OCI-LY3 (cell line): Measurements from ENCODE around the gene KRTAP10-2.

Experiments used
- H2AFZ ChIP-seq: fragments of 200-600, 300-600 bp; shearing (Covaris generic); 2 replicates; pipeline ENCODE4 v1.6.0; 2014; ENCODE audit warnings: antibody characterized with exemption, low read depth, low read length
- H3K27ac ChIP-seq: fragments of 200-600, 300-600 bp; sonication (generic); 2 replicates; pipeline ENCODE4 v1.5.1; 2014; ENCODE audit warnings: mild to moderate bottlenecking, low read length, moderate library complexity, mixed read lengths
- H3K27me3 ChIP-seq: fragments of 200-600, 300-600 bp; sonication (generic); 2 replicates; pipeline ENCODE4 v1.6.1; 2014; ENCODE audit warnings: low read depth, low read length, mixed read lengths
- H3K36me3 ChIP-seq: fragments of 200-600, 300-600 bp; sonication (generic); replicated peaks from 2 replicates; pipeline ENCODE3; 2014; ENCODE audit warnings: low read depth, low read length, mixed read lengths
- H3K4me1 ChIP-seq: fragments of 300-600, 200-600 bp; sonication (generic); 2 replicates; pipeline ENCODE4 v1.6.1; 2014; ENCODE audit warnings: low read length, mixed read lengths
- H3K4me2 ChIP-seq: fragments of 200-600, 300-600 bp; sonication (generic); 2 replicates; pipeline ENCODE4 v1.6.1; 2014; ENCODE audit warnings: low read length, mixed read lengths
- H3K4me3 ChIP-seq: fragments of 300-600, 200-600 bp; sonication (generic); 2 replicates; pipeline ENCODE4 v1.5.1; 2014; ENCODE audit warnings: antibody characterized with exemption, mild to moderate bottlenecking, low read length, moderate library complexity
- H3K79me2 ChIP-seq: fragments of 300-600, 200-600 bp; shearing (Covaris generic); 2 replicates; pipeline ENCODE4 v1.6.1; 2014; ENCODE audit warnings: mild to moderate bottlenecking, low read length, mixed read lengths
- H3K9ac ChIP-seq: fragments of 300-600, 200-600 bp; shearing (Covaris generic); 2 replicates; pipeline ENCODE4 v1.6.0; 2014; ENCODE audit warnings: mild to moderate bottlenecking, low read length, moderate library complexity
- H3K9me3 ChIP-seq: fragments of 200-600, 300-600 bp; shearing (Covaris generic); 2 replicates; pipeline ENCODE4 v1.6.1; 2014; ENCODE audit warnings: low read length, mixed read lengths; ENCODE audit not compliant: insufficient read depth
- H4K20me1 ChIP-seq: fragments of 200-600, 300-600 bp; sonication (generic); 2 replicates; pipeline ENCODE4 v1.6.1; 2016; ENCODE audit warnings: low read length, mixed read lengths; ENCODE audit not compliant: insufficient read depth
- EZH2phosphoT487 ChIP-seq: fragments of 200-600 bp; shearing (Covaris generic); IDR thresholded peaks from 2 replicates; pipeline ENCODE4 v1.6.1; 2018; ENCODE audit warnings: antibody characterized with exemption, mixed run types, low read depth
- TF ChIP-seq, protein P1 (sequence below): fragments of 200-600, 300-600 bp; sonication (generic); IDR thresholded peaks from 2 replicates; pipeline ENCODE4 v1.5.1; 2014; ENCODE audit warnings: antibody characterized with exemption, low read length, low read depth

KRTAP10-2 gene

GRCh38 chr21:44517175-44517899, 34.0 kb downstream of the KRTAP10-2 start:
- no peaks in the 10 kb centered on the region for H4K20me1 ChIP-seq
- H3K27ac ChIP-seq: no peak overlapping the region
- no peaks in the 10 kb centered on the region for H3K9me3 ChIP-seq
- TF ChIP-seq, protein P1, sequence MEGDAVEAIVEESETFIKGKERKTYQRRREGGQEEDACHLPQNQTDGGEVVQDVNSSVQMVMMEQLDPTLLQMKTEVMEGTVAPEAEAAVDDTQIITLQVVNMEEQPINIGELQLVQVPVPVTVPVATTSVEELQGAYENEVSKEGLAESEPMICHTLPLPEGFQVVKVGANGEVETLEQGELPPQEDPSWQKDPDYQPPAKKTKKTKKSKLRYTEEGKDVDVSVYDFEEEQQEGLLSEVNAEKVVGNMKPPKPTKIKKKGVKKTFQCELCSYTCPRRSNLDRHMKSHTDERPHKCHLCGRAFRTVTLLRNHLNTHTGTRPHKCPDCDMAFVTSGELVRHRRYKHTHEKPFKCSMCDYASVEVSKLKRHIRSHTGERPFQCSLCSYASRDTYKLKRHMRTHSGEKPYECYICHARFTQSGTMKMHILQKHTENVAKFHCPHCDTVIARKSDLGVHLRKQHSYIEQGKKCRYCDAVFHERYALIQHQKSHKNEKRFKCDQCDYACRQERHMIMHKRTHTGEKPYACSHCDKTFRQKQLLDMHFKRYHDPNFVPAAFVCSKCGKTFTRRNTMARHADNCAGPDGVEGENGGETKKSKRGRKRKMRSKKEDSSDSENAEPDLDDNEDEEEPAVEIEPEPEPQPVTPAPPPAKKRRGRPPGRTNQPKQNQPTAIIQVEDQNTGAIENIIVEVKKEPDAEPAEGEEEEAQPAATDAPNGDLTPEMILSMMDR: no peak
- TF ChIP-seq EZH2phosphoT487: no peak
- no peak overlapping the region for H3K4me3 ChIP-seq
- no peak overlapping the region for H3K9ac ChIP-seq
- H3K36me3 ChIP-seq: no peaks in the 10 kb centered on the region
- no peaks in the 10 kb centered on the region for H3K79me2 ChIP-seq
- H3K27me3 ChIP-seq: no peaks in the 10 kb centered on the region; the same call in 1 of the 2 replicates
- no peak overlapping the region for H3K4me2 ChIP-seq
- H2AFZ ChIP-seq: no peak overlapping the region
- H3K4me1 ChIP-seq: no peaks in the 10 kb centered on the region

GRCh38 chr21:44516828-44517174, 34.5 kb downstream of the KRTAP10-2 start:
- H2AFZ ChIP-seq: no peak overlapping the region
- H3K36me3 ChIP-seq: no peaks in the 10 kb centered on the region
- TF ChIP-seq EZH2phosphoT487: no peak
- TF ChIP-seq, protein P1: no peak
- no peaks in the 10 kb centered on the region for H3K79me2 ChIP-seq
- no peak overlapping the region for H3K27ac ChIP-seq
- H4K20me1 ChIP-seq: no peaks in the 10 kb centered on the region
- H3K4me2 ChIP-seq: no peak overlapping the region
- no peak overlapping the region for H3K4me3 ChIP-seq
- H3K9me3 ChIP-seq: no peaks in the 10 kb centered on the region
- no peaks in the 10 kb centered on the region for H3K4me1 ChIP-seq
- no peaks in the 10 kb centered on the region; the same call in 1 of the 2 replicates for H3K27me3 ChIP-seq
- H3K9ac ChIP-seq: no peak overlapping the region

DNA sequence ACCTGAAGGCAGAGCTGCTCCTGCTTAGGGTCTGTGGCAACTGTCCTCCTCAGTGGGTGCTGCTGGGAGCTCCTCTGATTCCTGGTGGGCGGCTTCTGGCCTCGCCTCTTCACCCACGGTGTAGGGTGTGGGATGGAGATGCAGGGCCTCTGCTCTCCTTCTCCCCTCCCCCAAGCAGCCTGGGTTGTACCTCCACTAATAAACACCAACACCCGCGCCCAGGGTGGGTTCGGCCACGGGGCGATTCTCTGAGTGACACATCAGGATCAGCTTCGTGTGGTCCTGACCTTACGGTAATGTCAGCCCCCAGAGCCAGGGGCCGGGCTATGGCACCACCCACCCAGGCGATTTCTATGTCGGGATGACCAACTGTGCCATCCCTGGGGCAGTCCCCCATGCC, 35.0 kb downstream of the KRTAP10-2 start:
- Histone ChIP-seq H3K27ac (no peak overlapping the region), H3K9ac (no peak overlapping the region), H3K27me3 (no peaks in the 10 kb centered on the region; the same call in none of the 2 replicates), H3K36me3 (no peaks in the 10 kb centered on the region), H3K4me2 (no peak overlapping the region), H2AFZ (no peak overlapping the region), H3K79me2 (no peaks in the 10 kb centered on the region), H3K4me1 (no peaks in the 10 kb centered on the region), H4K20me1 (no peaks in the 10 kb centered on the region), H3K4me3 (no peak overlapping the region), H3K9me3 (no peaks in the 10 kb centered on the region)
- no peak for TF ChIP-seq EZH2phosphoT487
- TF ChIP-seq, protein P1: no peak

DNA sequence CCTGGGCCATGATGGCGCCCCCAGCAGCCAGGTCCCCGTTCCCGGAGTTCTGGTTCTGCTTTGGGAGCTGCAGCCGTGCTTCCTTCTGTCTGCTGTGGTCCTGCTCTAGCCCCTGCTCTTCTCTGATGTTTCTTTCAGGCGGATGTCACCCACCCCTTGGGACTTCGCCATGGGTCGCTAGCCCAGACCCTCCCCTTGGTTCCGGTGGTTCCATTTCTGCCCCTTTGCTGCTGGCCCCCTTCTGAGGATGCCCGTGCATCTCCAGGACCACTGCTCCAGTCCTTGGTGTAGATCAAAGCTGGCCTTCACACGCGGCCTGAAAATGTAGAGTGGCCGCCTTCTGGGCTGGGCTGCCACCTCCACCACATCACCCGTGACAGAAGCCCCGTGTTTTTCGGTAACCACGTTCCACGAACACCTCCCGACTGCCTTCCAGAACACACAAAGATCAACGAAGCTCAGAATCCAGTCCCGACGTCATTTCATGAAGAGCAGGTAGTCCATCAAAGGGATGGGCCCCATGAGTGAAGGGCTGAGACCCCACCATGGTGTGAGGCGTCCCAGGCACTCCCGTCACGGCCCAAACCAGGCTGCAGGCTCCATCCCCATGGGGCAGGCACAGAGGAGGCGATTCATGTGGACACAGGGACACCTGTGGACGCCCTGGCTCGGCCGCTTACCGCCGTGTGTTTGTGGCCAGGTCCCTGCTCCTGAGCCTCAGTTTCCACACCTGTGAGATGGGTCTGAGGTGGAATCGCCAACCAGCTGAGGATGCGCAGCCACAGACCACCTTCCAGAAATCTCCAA, 35.7 kb downstream of the KRTAP10-2 start:
- no peaks in the 10 kb centered on the region for H3K79me2 ChIP-seq
- H3K4me2 ChIP-seq: no peak overlapping the region
- peaks cover 3% of the 10 kb centered on the region; the same call in 1 of the 2 replicates for H3K4me1 ChIP-seq
- no peak for TF ChIP-seq EZH2phosphoT487
- no peaks in the 10 kb centered on the region for H3K9me3 ChIP-seq
- no peak overlapping the region for H2AFZ ChIP-seq
- no peak overlapping the region for H3K9ac ChIP-seq
- H3K27me3 ChIP-seq: no peaks in the 10 kb centered on the region; the same call in none of the 2 replicates
- no peaks in the 10 kb centered on the region for H4K20me1 ChIP-seq
- H3K4me3 ChIP-seq: no peak overlapping the region
- no peak overlapping the region for H3K27ac ChIP-seq
- H3K36me3 ChIP-seq: no peaks in the 10 kb centered on the region
